Measurements from ENCODE around the gene NCOA3. TPM values are rescaled to one million over a fixed set of nuclear protein-coding genes. Genes with fewer than 3 reads are reported as not detected.

The NCOA3 gene
- total RNA-seq, 2 experiments from 2014 or later = 59.9 to 65.4 TPM

DNA sequence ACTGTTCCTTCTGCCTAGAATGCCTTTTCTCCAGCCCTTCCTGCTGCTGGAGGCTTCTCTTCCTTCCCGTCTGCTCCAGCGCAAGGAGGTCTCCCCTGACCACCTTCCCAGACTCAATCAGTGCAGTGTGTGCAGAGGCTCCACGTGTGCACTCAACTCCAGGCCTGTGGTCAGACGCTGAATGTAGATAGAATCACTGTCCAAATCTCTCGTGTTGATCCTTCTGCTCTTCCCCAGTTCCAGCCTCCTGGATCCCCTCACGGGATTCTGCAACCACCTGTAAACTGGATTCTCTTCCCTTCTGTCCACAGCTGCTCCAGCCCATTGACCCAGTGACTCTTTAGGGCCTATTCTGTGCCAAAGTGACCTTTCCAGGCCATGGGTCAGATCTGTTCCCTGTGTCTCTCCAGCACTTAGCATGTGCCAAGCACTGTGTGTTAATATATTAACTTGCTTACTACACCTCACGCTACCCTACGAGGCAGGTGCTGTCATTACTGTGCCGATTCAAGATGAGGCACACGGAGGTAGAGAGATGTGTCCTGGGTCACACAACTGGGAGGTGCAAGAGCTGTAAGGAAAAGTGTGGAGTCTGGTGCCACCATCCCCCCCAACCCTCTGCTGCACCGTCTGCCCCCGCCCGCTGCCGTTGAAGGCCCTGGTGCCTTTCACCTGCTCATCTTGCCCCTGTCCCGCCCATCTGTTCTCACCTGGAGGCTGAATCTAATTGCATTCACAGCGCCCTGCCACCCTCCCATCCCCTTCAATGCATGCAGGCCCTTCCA is 171.4 kb downstream of the NCOA3 start:
- H3K27me3 Mint-ChIP-seq = no peaks in the 10 kb centered on the region
- POLR2A ChIA-PET = no interaction called here

DNA sequence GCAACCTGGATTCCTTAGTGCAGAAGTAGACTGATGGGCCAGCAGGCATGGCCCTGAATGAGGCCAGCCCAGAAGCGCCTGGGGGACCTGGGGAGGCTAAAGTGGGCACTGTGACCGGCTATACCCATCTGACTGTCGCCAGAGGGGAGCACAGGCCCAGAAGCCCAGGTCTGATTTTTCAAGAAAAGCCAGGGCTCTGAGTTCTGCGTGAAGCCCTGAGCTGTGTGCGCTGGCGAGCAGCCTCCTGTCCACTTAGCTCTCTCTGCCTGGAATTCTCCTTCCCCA is 171.9 kb downstream of the NCOA3 start:
- H3K27me3 Mint-ChIP-seq = no peaks in the 10 kb centered on the region
- no peak for DNase-seq
- Histone ChIP-seq H3K9me3 (ENCODE audit: control insufficient read depth in 1 of 2, insufficient read depth in 1 of 2, low read length in 2 of 2) (no peaks in the 10 kb centered on the region), H3K27ac (ENCODE audit: low read depth in 1 of 2, low read length in 2 of 2) (no peak overlapping the region), H3K4me1 (ENCODE audit: insufficient read depth, low read length) (peaks cover 6% of the 10 kb centered on the region), H3K27me3 (ENCODE audit: control insufficient read depth in 1 of 2, insufficient read depth in 2 of 2, low read length in 2 of 2) (no peaks in the 10 kb centered on the region), H3K4me3 (ENCODE audit: low read length) (no peak overlapping the region), H3K36me3 (ENCODE audit: insufficient read depth, low read length) (no peaks in the 10 kb centered on the region)
- peaks cover 6% of the 10 kb centered on the region for H3K4me1 Mint-ChIP-seq (ENCODE audit: low read depth)
- intact Hi-C loops (cut with DNase I, micrococcal nuclease) = no loop called here
- TF ChIP-seq, protein P1, sequence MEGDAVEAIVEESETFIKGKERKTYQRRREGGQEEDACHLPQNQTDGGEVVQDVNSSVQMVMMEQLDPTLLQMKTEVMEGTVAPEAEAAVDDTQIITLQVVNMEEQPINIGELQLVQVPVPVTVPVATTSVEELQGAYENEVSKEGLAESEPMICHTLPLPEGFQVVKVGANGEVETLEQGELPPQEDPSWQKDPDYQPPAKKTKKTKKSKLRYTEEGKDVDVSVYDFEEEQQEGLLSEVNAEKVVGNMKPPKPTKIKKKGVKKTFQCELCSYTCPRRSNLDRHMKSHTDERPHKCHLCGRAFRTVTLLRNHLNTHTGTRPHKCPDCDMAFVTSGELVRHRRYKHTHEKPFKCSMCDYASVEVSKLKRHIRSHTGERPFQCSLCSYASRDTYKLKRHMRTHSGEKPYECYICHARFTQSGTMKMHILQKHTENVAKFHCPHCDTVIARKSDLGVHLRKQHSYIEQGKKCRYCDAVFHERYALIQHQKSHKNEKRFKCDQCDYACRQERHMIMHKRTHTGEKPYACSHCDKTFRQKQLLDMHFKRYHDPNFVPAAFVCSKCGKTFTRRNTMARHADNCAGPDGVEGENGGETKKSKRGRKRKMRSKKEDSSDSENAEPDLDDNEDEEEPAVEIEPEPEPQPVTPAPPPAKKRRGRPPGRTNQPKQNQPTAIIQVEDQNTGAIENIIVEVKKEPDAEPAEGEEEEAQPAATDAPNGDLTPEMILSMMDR (IDR thresholded peaks at IDR 0.05) = no peak
- H3K4me3 Mint-ChIP-seq = no peak overlapping the region
- ATAC-seq (ENCODE audit: poor library complexity) = no peak
- CTCF ChIA-PET = no interaction called here
- POLR2A ChIA-PET = no interaction called here
- H3K9me3 Mint-ChIP-seq = no peaks in the 10 kb centered on the region
- H3K27ac Mint-ChIP-seq = no peak overlapping the region
- no peaks in the 10 kb centered on the region for H3K36me3 Mint-ChIP-seq (ENCODE audit: low read depth)

More for the DNA sequence above, 171.4 kb downstream of the NCOA3 start:
- ATAC-seq (ENCODE audit: poor library complexity) = no peak
- Histone ChIP-seq H3K4me3 (ENCODE audit: low read length) (no peak overlapping the region), H3K4me1 (ENCODE audit: insufficient read depth, low read length) (peaks cover 6% of the 10 kb centered on the region), H3K27ac (ENCODE audit: low read depth in 1 of 2, low read length in 2 of 2) (no peak overlapping the region), H3K27me3 (ENCODE audit: control insufficient read depth in 1 of 2, insufficient read depth in 2 of 2, low read length in 2 of 2) (no peaks in the 10 kb centered on the region), H3K9me3 (ENCODE audit: control insufficient read depth in 1 of 2, insufficient read depth in 1 of 2, low read length in 2 of 2) (no peaks in the 10 kb centered on the region), H3K36me3 (ENCODE audit: insufficient read depth, low read length) (no peaks in the 10 kb centered on the region)
- no peak overlapping the region for H3K4me3 Mint-ChIP-seq
- DNase-seq = no peak
- intact Hi-C loops (cut with DNase I, micrococcal nuclease) = no loop called here
- no peaks in the 10 kb centered on the region for H3K9me3 Mint-ChIP-seq
- CTCF ChIA-PET = no interaction called here
- H3K4me1 Mint-ChIP-seq (ENCODE audit: low read depth) = peaks cover 5% of the 10 kb centered on the region
- H3K27ac Mint-ChIP-seq = no peak overlapping the region
- TF ChIP-seq, protein P1 (IDR thresholded peaks at IDR 0.05) = no peak
- no peaks in the 10 kb centered on the region for H3K36me3 Mint-ChIP-seq (ENCODE audit: low read depth)

DNA sequence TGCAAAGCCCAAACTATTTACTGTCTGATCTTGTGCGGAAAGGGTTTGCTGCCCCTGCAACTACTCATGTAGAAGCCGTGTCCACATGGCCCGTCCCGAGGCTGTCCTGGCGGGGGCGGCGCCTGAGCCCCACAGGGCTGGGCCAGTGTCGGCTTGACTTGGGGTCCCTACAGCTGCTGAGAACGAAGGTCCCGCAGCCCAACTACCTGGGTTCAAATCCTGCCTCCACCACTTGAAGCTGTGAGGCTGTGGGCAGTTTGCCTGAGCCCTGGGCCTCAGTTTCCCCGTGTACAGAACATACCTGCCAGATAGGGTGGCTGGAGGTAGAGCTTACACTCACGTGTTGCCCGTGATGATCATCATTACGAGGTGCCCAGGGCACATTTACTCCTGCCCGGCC is 172.5 kb downstream of the NCOA3 start:
- no peaks in the 10 kb centered on the region for H3K36me3 Mint-ChIP-seq (ENCODE audit: low read depth)
- Histone ChIP-seq H3K36me3 (ENCODE audit: insufficient read depth, low read length) (no peaks in the 10 kb centered on the region), H3K27ac (ENCODE audit: low read depth in 1 of 2, low read length in 2 of 2) (no peak overlapping the region), H3K9me3 (ENCODE audit: control insufficient read depth in 1 of 2, insufficient read depth in 1 of 2, low read length in 2 of 2) (no peaks in the 10 kb centered on the region), H3K4me3 (ENCODE audit: low read length) (no peak overlapping the region), H3K4me1 (ENCODE audit: insufficient read depth, low read length) (peaks cover 6% of the 10 kb centered on the region), H3K27me3 (ENCODE audit: control insufficient read depth in 1 of 2, insufficient read depth in 2 of 2, low read length in 2 of 2) (no peaks in the 10 kb centered on the region)
- CTCF ChIA-PET = interaction anchor here (1.5 kb wide), 1 partner anchor 947 kb away, joined by 5 read pairs; no protein-coding TSS in a partner anchor
- peaks cover 6% of the 10 kb centered on the region for H3K4me1 Mint-ChIP-seq (ENCODE audit: low read depth)
- TF ChIP-seq, protein P1 (IDR thresholded peaks at IDR 0.05) = no peak
- POLR2A ChIA-PET = no interaction called here
- H3K9me3 Mint-ChIP-seq = no peaks in the 10 kb centered on the region
- H3K4me3 Mint-ChIP-seq = no peak overlapping the region
- H3K27ac Mint-ChIP-seq = no peak overlapping the region
- ATAC-seq (ENCODE audit: poor library complexity) = no peak
- DNase-seq = no peak
- H3K27me3 Mint-ChIP-seq = no peaks in the 10 kb centered on the region
- intact Hi-C loops (cut with DNase I, micrococcal nuclease) = no loop called here

Data from CD4-positive, alpha-beta T cell (primary cell).